ENCODE measurements around the gene CNNM4. TPM values are rescaled to one million over a fixed set of nuclear protein-coding genes. Genes with fewer than 3 reads are reported as not detected.

The CNNM4 gene
- total RNA-seq, 1 donor from 2014 or later: 15.5 TPM

DNA sequence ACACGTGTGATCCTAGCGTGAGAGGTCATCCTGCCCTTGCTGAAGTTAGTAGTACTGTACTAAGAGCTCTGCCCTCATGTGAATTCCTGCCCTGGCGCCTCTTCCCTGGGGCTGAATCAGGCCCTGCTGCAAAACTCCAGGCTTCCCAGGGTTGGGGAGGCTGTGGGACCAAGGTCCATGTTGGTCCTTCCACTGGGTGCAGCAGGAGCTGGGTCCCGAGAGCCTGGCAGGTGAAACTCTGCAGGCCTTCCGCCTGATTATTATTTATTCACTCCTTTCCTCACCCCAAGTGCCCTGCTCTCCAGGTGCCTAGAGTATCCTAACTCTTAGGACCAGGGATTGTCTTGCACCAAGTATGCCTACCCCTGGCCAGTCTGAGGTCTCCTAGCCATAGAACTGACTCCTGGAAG, 50.1 kb downstream of the CNNM4 start:
- no peak for DNase-seq (ENCODE audit: low spot score)
- H3K27ac ChIP-seq: no peak overlapping the region
- peaks cover 9% of the 10 kb centered on the region for H4K20me1 ChIP-seq (ENCODE audit: low read depth)
- Mint-ChIP-seq H3K36me3 (peaks cover 26% of the 10 kb centered on the region), H3K4me1 (peaks cover 15% of the 10 kb centered on the region), H3K9me3 (no peaks in the 10 kb centered on the region), H3K27me3 (ENCODE audit: insufficient read depth, low read depth) (peaks cover 6% of the 10 kb centered on the region), H3K4me3 (no peak overlapping the region), H3K27ac (no peak overlapping the region)
- H2AFZ ChIP-seq (replicated peaks): no peak overlapping the region
- H3K9me3 ChIP-seq (ENCODE audit: low read depth): no peaks in the 10 kb centered on the region
- H3K36me3 ChIP-seq: no peaks in the 10 kb centered on the region
- H3K9ac ChIP-seq: no peak overlapping the region
- no peak for TF ChIP-seq EZH2 (IDR thresholded peaks at IDR 0.05)
- no peak for TF ChIP-seq EZH2phosphoT487 (IDR thresholded peaks at IDR 0.05)
- TF ChIP-seq, protein P1, sequence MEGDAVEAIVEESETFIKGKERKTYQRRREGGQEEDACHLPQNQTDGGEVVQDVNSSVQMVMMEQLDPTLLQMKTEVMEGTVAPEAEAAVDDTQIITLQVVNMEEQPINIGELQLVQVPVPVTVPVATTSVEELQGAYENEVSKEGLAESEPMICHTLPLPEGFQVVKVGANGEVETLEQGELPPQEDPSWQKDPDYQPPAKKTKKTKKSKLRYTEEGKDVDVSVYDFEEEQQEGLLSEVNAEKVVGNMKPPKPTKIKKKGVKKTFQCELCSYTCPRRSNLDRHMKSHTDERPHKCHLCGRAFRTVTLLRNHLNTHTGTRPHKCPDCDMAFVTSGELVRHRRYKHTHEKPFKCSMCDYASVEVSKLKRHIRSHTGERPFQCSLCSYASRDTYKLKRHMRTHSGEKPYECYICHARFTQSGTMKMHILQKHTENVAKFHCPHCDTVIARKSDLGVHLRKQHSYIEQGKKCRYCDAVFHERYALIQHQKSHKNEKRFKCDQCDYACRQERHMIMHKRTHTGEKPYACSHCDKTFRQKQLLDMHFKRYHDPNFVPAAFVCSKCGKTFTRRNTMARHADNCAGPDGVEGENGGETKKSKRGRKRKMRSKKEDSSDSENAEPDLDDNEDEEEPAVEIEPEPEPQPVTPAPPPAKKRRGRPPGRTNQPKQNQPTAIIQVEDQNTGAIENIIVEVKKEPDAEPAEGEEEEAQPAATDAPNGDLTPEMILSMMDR (IDR thresholded peaks at IDR 0.05): no peak
- H3K4me3 ChIP-seq: no peak overlapping the region
- H3K4me1 ChIP-seq: peaks cover 4% of the 10 kb centered on the region
- H3F3A ChIP-seq (ENCODE audit: low read depth): peaks cover 10% of the 10 kb centered on the region
- H3K4me2 ChIP-seq: no peak overlapping the region
- H3K79me2 ChIP-seq (ENCODE audit: low read depth): no peaks in the 10 kb centered on the region
- H3K27me3 ChIP-seq: peaks cover 4% of the 10 kb centered on the region

DNA sequence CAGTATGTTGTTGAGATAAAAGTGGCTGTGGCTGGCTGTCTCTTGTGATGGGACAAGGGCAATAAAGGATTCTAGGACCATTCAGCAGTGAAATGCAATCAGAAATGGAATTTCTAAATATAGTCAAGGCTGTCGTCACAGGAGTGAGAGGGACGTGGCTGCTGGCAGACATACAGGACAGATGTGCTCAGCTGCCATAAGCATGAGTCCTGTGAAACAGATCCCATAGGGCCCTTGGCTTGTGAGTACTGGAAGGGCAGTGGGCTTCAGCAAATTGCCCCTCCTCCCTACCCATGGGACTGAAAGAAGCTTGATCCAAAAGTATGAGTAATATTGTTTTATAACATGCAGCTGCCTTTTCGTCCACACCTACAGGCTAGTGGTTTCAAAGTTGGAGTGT, 51.2 kb downstream of the CNNM4 start:
- Histone ChIP-seq H3K4me3 (no peak overlapping the region), H2AFZ (replicated peaks) (no peak overlapping the region), H3K4me1 (peaks cover 4% of the 10 kb centered on the region), H3K79me2 (ENCODE audit: low read depth) (peaks cover under 1% of the 10 kb centered on the region), H3K27ac (no peak overlapping the region), H3F3A (ENCODE audit: low read depth) (peaks cover 12% of the 10 kb centered on the region), H3K4me2 (no peak overlapping the region), H3K9me3 (ENCODE audit: low read depth) (no peaks in the 10 kb centered on the region), H3K9ac (no peak overlapping the region), H3K36me3 (no peaks in the 10 kb centered on the region), H4K20me1 (ENCODE audit: low read depth) (peaks cover 9% of the 10 kb centered on the region), H3K27me3 (peaks cover 4% of the 10 kb centered on the region)
- no peak for DNase-seq (ENCODE audit: low spot score)
- no peak overlapping the region for H3K4me3 Mint-ChIP-seq
- peaks cover 10% of the 10 kb centered on the region for H3K4me1 Mint-ChIP-seq
- H3K9me3 Mint-ChIP-seq: no peaks in the 10 kb centered on the region
- H3K36me3 Mint-ChIP-seq: peaks cover 26% of the 10 kb centered on the region
- no peak overlapping the region for H3K27ac Mint-ChIP-seq
- H3K27me3 Mint-ChIP-seq (ENCODE audit: insufficient read depth, low read depth): peaks cover 3% of the 10 kb centered on the region
- TF ChIP-seq EZH2 (IDR thresholded peaks at IDR 0.05): no peak
- no peak for TF ChIP-seq EZH2phosphoT487 (IDR thresholded peaks at IDR 0.05)
- TF ChIP-seq, protein P1 (IDR thresholded peaks at IDR 0.05): no peak

DNA sequence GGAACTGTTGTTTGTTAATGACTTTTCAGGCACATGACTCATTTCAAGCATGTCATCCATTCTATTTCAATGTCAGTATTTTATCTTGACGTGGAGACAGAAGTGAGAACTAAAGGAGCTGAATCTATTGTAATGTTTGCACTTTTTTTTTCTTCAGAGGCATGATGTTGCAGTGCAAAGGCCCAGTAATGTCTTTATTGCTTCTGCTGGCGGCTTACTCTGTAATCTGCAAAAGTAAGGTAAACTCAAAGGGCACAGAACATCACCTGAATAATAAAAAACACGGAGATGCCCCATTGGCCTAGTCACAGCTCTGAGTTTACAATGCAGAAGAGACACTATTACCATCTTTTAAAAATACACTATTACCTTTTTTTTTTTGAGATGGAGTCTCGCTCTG, 53.0 kb downstream of the CNNM4 start:
- Mint-ChIP-seq H3K4me1 (peaks cover 23% of the 10 kb centered on the region), H3K4me3 (no peak overlapping the region), H3K27ac (no peak overlapping the region), H3K27me3 (ENCODE audit: insufficient read depth, low read depth) (peaks cover 7% of the 10 kb centered on the region), H3K36me3 (peaks cover 25% of the 10 kb centered on the region), H3K9me3 (no peaks in the 10 kb centered on the region)
- Histone ChIP-seq H3K79me2 (ENCODE audit: low read depth) (peaks cover 18% of the 10 kb centered on the region), H3K4me3 (no peak overlapping the region), H2AFZ (replicated peaks) (no peak overlapping the region), H3K4me1 (peaks cover 18% of the 10 kb centered on the region), H3K9ac (no peak overlapping the region), H3K27me3 (peaks cover 7% of the 10 kb centered on the region), H3K27ac (no peak overlapping the region), H4K20me1 (ENCODE audit: low read depth) (peaks cover 27% of the 10 kb centered on the region), H3F3A (ENCODE audit: low read depth) (peaks cover 20% of the 10 kb centered on the region), H3K9me3 (ENCODE audit: low read depth) (no peaks in the 10 kb centered on the region), H3K4me2 (no peak overlapping the region), H3K36me3 (no peaks in the 10 kb centered on the region)
- no peak for DNase-seq (ENCODE audit: low spot score)
- TF ChIP-seq EZH2phosphoT487 (IDR thresholded peaks at IDR 0.05) (no peak), EZH2 (IDR thresholded peaks at IDR 0.05) (no peak)
- TF ChIP-seq, protein P1 (IDR thresholded peaks at IDR 0.05): no peak
